GM21423 (cell line): ENCODE data around the gene CASZ1.

ENCODE experiments used
- ATAC-seq: cut with Tn5 transposase; IDR thresholded peaks from one replicate; pipeline ENCODE4 v1.9.1; 2021; ENCODE audit warnings: mild to moderate bottlenecking, moderate library complexity; ENCODE audit not compliant: unreplicated experiment

The CASZ1 gene

DNA sequence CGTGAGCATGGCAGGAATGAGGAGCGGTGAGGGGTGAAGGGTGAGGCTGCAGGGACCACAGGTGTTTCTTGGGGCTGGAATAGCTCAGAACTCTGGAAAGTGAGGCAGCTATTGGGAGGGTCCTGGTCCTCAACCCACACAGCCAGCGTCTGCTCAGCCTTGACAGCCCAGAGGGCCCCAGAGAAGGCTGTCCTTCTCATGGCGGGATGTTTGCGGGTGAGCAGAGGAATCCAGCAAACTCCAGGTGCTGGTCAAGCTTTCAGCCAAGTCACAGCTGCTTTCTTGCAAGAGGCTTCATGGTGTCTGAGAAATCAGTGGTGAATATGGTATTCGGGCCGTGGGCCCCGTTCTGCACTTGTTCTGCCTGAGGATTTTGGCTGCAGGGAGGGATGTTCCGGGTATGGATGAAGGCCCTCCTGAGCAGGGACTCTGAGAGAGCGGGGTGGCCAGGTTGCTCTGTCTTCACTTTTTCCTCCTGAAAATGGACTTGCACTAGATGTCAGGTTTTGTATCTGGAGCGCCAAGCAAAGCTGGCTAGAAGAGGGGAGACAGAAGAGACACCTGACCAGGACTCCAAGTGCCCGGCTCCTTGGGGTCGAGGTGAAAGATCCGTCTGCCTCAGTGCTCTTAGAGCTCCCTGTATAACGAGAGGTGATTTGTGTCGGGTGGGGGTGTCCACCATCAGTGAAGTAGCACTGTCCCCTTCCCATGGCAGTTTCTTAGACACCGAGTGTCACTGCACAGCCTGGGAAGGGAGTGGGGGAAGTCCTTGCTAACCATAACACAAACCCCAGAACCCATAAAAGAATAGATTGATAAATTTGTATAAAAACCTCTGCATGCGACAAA lies 181.8 kb downstream of the CASZ1 start:
- ATAC-seq, result no peak

DNA sequence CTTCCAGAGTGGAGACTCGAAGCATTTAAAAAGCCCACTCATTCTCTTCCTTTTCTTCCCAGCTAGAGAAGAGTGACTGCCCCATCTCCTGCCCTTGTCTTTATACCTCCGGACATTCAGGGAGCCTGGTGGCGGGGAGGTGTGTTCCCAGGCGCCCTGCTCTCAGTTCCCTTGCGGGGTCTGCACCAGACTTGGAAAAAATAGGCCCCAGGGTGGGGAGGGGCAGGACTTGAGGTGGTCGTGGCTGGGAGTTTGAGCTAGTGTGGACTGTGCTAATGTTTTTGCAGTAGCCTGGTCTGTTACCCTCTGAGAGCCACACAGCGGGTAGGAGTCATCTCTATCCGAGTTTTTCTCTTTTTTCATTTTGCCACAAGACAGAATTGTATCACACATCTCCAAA lies 182.6 kb downstream of the CASZ1 start:
- no peak for ATAC-seq

DNA sequence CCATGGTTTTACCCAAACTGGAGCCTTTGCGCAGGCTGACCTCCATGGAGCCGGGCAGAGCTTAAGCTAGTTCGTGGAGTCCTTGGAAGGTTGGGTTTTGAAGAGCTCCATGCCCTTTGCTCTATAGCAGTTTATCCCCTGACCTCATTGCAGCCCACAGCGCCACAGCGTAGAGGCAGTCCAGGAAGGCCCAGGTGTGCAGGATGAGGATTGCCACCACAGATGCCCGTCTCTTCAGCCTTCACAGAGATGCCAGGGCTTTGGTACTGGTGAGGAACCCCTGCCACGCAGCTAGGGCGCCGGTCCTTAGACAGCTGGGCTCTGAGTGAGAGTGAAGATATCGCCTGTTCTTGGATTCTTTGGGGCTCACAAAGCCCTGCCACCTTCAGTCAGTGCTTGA lies 183.1 kb downstream of the CASZ1 start:
- ATAC-seq, result no peak

DNA sequence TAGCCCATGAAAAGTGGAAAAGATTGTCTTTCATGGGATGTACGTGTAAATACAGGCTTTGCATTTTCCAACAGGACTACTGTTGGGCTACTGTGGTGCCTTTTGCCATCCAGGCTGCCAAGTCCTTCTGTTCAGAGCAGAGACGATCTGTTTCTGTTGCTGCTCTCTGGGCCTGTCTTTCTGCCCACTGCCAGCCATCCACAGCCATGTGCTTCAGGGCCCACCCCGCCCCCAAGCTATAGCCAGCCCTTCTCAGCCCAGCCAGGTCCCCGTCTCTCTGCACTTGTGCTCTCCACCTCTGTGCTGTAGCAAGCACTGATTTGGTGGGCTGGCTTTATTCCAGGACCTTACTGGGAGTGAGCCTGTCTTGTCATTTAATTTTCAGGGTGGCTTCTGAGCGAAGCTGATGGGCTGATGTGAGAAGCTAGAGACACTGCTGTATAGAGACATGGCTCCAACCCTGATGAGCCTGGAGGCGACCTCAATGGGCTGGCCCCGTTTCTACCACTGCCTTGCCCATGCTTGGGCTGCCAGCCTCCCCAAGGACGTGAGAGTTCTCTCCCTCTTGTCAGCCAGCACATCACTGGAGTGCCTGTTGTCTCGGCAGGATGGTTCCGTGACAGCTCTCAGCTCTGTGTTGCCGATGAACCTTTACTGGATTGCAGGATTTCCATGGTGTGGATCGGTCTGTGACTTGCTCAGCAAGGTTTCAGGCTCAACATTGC lies 183.8 kb downstream of the CASZ1 start:
- no peak for ATAC-seq

DNA sequence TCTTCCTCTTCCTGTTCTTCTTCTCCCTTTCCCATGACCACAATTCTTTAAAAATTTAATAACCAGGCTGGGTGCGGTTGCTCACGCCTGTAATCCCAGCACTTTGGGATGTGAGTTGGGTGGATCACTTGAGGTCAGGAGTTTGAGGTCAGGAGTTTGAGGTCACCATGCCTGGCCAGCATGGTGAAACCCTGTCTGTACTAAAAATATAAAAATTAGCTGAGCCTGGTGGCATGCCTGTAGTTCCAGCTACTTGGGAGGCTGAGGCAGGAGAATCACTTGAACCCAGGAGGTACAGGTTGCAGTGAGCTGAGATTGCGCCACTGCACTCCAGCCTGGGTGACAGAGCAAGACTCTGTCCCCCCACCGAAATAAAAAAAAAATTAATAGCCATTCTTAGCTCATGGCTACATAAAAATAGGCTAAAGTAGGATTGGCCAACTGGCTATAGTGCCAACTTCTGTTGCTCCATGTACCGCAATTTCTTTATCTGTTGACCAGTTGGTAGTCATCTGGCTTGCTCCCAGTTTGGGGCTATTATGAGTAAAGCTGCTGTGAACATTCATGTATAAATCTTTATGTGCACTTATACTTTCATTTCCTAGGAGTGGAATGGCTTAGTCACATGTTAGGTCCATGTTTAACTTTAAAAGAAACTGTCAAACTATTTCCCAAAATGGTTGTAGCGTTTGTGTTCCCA lies 185.4 kb downstream of the CASZ1 start:
- no peak for ATAC-seq

DNA sequence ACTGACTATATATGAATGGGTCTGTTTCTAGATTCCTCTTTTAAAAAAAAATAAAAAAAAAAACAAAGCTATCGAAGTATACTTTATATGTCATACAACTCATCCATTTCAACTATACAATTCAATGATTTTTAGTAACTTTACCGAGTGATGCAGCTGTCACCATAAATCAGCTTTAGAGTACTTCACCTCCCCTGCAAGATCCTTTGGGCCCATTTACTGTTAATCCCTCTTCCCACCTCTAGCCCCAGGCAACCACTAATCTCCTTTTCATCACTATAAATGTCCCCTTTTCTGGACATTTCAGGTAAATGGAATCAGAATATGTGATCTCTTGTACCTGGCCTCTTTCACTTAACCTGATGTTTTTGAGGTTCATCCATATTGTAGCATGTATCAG lies 187.8 kb downstream of the CASZ1 start:
- ATAC-seq, result no peak

DNA sequence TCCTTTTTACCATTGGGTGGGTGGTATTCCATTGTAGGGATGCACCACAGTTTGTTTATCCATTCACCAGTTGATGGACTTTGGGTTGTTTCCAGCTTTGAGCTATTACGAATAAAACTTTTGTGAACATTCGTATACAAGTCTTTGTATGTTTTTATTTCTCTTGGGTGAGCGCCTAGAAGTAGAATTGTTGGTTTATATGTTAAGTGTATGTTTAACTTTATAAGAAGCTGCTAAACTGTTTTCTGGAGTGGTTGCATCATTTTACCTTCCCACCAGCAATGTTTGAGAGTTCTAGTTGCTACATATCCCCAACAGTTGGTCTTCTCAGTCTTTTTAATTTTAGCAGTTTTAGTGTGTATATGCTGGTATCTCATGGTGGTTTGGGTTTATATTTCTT lies 189.2 kb downstream of the CASZ1 start:
- ATAC-seq, result no peak

DNA sequence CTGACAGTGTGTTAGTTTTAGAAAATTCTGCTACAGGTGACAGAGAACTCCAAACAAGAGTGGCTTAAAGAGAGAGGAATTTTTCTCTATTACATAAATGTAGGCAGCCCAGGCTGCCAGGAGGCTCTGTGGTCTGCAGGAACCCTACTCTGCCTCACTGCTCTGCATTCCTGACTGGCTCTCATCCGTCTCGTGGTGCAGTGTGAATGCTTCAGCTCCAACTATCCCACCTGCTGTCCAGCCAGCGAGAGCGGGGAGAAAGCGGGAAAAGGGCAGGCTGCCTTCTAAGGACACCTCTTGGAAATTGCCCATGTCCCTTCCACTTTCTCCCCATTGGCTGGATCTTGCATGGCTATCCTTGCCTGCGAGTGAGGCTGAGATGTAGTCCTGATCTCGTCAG lies 190.4 kb downstream of the CASZ1 start:
- ATAC-seq, result no peak

DNA sequence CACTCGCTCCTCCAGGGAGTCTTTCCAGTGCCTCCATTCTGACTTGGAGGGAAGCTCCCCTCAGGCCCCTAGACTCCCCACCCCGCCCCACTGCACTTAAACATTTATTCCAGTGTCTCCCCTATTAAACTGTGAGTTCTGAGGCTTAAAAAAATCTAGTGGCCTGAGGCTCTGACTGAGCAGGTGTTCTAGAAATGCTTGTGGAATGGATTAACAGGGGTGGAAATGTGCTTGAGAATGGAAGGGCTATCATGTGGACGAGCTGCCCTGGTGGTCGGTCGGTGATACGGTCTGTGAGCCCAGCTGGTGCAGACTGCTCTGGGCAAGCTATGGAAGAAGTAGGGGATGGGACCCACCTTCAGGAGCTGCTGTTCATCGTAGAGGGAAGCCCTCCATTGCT lies 191.5 kb downstream of the CASZ1 start:
- ATAC-seq, result no peak

DNA sequence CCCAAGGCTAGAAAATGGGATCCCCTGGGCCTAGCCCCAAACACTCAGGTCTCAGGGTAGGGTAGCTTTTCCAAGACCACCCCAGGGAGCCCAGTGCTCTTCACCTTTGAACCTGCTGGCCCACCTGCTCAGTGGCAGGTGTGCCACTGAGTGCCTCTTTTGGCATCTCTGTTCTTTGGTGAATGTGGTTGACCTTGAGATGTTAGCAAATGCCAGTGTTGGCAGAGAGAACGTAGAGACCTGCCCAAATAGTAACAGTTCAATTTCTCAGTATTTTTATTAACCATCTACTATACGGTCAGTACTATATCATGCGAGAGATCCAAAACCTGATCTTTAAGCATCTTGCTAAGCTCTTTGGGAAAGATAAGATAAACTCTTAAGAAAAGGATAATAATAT lies 193.5 kb downstream of the CASZ1 start:
- no peak for ATAC-seq

DNA sequence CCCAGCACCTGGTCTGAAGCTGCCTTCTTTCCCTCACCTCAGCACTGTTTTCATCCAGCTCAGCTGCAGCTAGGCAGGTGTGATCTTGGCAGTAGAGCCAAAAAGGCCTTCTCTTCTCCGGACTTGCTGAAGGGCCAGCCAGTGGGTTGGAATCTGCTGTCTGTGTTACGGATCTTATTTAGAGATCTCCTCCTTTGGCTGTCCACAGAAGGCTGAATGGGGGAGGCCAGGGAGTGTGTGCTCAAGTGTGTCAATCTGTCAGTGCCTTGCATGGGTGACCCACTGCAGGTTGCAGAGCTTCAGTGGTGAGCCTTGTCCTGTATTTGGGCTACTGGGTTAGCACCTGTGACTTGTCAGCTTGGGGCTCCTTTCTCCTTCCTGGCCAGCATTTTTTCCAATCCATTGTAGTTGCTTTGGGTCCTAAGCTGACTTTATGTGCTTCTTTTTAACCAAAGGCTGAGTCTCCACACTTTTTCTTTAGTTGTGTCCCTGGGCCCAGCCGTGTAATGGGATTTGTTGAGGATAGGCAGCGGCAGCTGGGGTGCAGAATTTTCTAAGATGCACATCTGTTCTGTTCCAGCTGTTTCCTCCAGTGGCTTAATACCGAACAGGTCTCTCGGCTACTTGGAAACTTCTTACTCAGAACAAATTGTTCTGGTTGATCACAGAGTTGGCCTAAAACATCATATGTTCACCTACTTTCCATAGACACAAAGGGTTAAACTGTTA lies 194.9 kb downstream of the CASZ1 start:
- ATAC-seq, result no peak

DNA sequence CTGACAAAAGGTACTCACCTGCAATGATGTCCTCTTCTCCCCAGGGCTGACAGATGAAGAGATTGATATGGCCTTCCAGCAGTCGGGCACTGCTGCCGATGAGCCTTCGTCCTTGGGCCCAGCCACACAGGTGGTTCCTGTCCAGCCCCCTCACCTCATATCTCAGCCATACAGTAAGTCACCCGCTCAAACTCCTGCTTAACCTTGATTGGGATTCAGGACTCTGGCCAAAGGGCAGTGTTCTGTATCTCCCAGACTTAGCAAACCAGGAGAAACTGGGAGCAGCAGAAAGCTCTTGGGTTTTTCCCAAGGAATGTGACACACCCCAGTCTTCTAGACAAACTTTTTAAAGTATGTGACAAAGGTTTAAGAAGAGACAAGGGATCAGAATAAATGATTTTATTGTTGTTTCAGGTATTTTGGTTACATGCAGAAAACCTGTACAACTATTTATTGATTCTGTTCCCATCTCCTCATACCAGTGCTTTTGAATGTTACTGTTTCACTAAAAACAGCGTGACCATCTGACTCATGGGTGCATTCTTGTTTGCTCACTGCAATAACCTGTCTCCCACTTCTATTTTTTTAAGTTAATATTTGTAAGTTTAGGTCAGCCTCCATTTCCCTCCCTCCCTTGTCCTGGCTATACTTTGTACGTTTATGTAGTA lies 197.1 kb downstream of the CASZ1 start:
- no peak for ATAC-seq

DNA sequence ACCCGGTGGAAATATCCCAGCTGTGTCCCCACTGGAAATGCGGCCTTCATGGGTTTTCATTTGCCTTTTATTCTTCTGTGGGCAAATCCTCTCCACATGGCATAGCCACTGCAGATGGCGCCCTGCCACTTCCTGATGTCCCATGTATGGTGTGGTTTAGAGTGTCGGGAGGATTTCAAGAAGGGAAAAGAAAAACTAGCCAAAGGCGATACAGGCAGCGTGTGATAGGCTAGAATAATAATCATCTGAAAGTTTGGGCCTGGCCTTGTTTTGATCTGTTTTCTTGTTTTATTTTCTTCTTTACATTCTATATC lies 198.1 kb downstream of the CASZ1 start:
- ATAC-seq, result no peak

DNA sequence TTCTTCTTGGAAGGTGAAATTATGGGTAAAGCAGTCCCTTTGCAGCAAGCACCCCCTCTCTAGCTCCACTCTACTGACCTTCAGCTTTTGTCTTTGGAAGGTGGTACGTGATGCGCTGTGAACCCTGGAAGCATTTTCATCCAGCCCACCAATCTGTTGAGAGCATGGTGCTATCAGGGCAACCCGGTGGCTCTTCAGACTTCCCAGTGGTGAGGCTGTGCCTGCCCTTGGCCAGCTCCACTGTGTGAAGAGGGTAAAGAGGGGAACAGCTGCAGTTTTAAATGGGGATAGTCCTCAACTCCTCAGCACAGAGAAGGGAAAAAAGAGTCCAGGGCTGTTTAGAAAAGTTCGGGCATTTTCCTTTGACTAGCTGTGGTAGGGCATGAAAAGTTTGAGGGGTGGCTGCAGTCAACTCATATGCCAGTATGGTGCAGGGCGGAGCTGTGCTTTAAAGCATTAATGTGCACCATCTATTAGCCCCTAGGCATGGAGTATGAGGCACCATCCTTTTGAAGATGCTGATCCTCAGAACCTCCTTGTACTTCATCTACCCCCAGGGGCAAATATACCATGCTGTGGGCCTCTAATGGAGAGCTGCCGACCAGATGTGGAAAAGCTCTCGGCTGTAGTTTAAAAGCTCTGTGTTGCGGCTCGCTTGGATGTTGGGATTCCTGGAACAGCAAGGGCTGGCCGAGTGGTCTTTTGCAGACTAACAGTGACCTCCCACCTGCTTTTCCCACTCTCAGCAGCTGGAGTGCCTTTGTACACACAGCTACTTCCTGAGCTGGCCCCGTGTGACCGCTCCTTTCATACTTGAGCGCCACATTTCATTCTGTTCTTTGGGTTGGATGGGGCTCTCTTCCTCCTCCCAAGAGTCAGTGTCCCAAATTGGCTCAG lies 198.7 kb downstream of the CASZ1 start:
- no peak for ATAC-seq

DNA sequence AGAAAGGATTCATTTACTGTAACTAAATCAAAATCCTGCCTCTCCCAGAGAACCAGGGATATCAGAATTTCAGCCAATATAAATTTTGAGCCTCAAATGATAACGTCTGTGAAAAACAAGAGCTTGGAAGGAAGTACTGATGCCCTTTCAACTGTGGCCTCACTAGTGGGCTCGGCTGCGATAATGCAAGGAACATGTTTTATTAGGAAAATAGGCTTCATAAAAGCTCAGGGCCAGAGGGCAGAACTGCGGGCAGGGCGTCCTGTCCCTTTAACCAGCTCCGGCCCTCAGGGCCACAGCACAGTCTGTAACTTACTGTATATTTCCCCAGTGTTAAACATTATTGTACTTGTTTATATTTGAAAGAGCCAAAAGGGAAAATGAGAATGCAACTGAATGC lies 199.7 kb downstream of the CASZ1 start:
- no peak for ATAC-seq

DNA sequence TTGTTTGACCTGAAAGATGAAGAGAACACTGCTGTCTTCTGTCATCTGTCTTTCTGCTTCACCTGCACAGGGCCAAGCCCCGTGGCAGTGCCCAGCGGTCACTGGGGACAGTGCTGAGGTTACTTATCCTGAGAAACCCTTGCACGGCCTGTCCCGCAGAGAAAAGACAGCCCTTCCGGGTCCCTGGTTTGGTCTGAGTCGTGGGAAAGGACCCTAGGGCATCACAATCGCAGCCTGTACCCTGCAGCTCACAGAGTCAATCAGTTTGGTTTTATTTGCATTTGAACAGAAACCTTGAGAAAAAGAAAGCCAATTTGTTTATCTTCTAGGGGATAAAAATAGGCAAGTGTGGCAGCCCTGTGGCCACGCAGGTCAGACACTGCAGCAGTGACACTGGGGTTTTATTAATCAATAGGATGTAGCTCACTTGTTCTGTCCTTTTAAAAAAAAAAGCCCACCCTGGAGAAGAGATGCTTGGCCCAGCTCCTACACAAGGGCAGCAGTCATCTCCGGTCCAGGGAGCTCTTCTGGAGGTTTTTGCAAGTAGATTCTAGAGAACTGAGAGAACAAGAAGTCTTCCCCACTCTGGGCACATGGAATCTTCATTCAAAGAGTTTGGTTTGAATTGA lies 201.7 kb downstream of the CASZ1 start:
- ATAC-seq, result no peak

DNA sequence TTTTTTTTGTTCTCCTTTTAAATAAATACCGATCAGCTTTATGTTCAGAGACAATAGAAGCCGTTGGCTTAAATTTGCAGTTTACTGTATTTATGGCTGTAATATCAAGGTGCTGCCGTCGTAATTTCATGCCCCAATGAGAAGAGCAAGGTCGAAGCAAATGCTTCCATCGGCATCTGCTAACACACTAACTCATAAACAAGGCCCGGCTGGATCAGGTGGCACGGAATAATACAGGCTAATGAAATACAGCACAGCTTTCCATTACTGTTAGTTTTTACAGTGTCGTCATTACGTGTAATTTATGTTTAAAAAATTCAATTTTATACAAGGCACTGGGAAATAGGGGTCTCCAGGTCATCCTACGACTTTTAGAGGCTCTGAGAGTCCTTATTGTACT lies 202.7 kb downstream of the CASZ1 start:
- ATAC-seq, result no peak

DNA sequence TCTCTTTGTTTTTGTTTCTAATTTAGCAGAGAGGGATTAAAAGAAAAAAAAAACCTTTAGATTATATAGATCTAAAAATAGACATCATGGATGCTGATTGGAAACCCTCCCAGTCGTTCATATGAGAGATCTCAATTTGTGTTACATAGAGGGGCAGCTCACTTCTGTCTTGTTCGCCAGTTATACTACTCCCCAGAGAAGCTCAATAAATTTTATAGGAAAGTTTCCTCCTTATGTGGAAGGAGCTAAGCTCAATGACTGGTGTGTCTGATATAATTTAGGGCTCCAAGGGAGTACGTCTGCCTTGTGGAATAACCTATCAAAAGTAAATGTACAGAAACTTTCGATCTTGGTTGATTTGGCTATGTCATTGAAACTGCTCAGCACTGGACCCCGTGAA lies 204.1 kb downstream of the CASZ1 start:
- ATAC-seq, result no peak

DNA sequence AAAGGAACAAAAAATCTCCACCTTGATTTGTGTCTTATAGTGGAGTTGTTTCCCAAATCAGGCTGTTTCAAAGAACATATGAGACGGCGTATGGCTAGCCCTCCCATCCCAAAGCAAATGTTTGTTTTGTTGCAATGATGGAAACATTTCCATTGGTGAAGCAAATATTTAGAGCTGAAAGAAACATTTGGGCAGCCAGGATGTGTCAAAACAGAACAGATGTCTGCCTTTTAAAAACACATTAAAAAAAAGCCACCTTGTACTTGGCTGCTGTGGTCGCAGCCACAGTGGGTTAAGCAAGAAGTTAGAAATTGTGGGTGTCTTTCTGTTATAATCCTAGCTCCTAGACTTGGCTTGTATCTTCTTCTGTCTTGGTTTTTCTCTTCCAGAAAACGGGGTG lies 205.4 kb downstream of the CASZ1 start:
- no peak for ATAC-seq
